HepG2 (cell line): ENCODE data around the gene STX2. TPM values are rescaled to one million over a fixed set of nuclear protein-coding genes. Genes with fewer than 3 reads are reported as not detected.

Source experiments
- BCL6 ChIP-seq: IDR thresholded peaks from 2 replicates; pipeline ENCODE4 v1.6.1; 2016; ENCODE audit warnings: missing genetic modification reagents, missing compliant biosample characterization
- CEBPG ChIP-seq: IDR thresholded peaks from 2 replicates; pipeline ENCODE4 v1.6.1; 2016
- EEA1 ChIP-seq: sonication (generic); formaldehyde crosslinking; IDR thresholded peaks from 2 replicates; pipeline ENCODE4 v1.5.1; 2020; ENCODE audit warnings: mild to moderate bottlenecking, missing genetic modification reagents, borderline replicate concordance
- ETV5 ChIP-seq: IDR thresholded peaks from 2 replicates; pipeline ENCODE4 v1.6.1; 2018; ENCODE audit warnings: missing biosample characterization, missing genetic modification reagents, inconsistent platforms, borderline replicate concordance
- FOXA1 ChIP-seq, 2 experiments: fragments of 450-650 bp in 1 of 2; sonication (generic) in 1 of 2; formaldehyde crosslinking in 1 of 2; IDR thresholded peaks; 2 replicates each; pipeline versions ENCODE4 v1.4.0 to v1.6.1; 2016 to 2020; ENCODE audit warnings: missing genetic modification reagents in 1 of 2
- FOXK1 ChIP-seq: sonication (generic); formaldehyde crosslinking; IDR thresholded peaks from 2 replicates; pipeline ENCODE4 v1.4.0; 2020; ENCODE audit warnings: low read depth, missing genetic modification reagents, borderline replicate concordance
- FOXP4 ChIP-seq: sonication (generic); formaldehyde crosslinking; IDR thresholded peaks from 2 replicates; pipeline ENCODE4 v1.4.0; 2020; ENCODE audit warnings: missing genetic modification reagents
- KDM6A ChIP-seq: IDR thresholded peaks from 2 replicates; pipeline ENCODE4 v1.6.1; 2016; ENCODE audit warnings: low read depth
- MAZ ChIP-seq, 2 experiments: sonication (generic) in 1 of 2; formaldehyde crosslinking in 1 of 2; IDR thresholded peaks; 2 replicates each; pipeline versions ENCODE4 v1.5.0 to v1.6.1; 2012 to 2020; ENCODE audit warnings: low read depth in 2 of 2, mild to moderate bottlenecking in 2 of 2, borderline replicate concordance in 1 of 2, improper control_type of control experiment in 1 of 2, low read length in 1 of 2, missing genetic modification reagents in 1 of 2, moderate library complexity in 1 of 2
- NR3C1 ChIP-seq: sonication (generic); formaldehyde crosslinking; IDR thresholded peaks from 2 replicates; pipeline ENCODE4 v1.4.0; 2020; ENCODE audit warnings: missing genetic modification reagents
- TBX3 ChIP-seq: fragments of 450-650 bp; IDR thresholded peaks from 2 replicates; pipeline ENCODE4 v1.6.1; 2017; ENCODE audit warnings: antibody characterized with exemption, mild to moderate bottlenecking, inconsistent platforms, borderline replicate concordance
- TCF7 ChIP-seq: sonication (generic); IDR thresholded peaks from 2 replicates; pipeline ENCODE4 v1.6.1; 2016; ENCODE audit warnings: antibody characterized with exemption, low read depth
- ZEB1 ChIP-seq: IDR thresholded peaks from 2 replicates; pipeline ENCODE4 v1.6.1; 2012; ENCODE audit warnings: mild to moderate bottlenecking, low read depth, inconsistent platforms; ENCODE audit not compliant: insufficient replicate concordance
- ZNF274 ChIP-seq: sonication (generic); formaldehyde crosslinking; IDR thresholded peaks from 2 replicates; pipeline ENCODE4 v1.5.1; 2020; ENCODE audit warnings: mild to moderate bottlenecking, missing genetic modification reagents
- ZNF331 ChIP-seq: sonication (generic); formaldehyde crosslinking; IDR thresholded peaks from 2 replicates; pipeline ENCODE4 v1.4.0; 2020; ENCODE audit warnings: missing genetic modification reagents
- polyA plus RNA-seq, 8 experiments: library from polyadenylated mRNA; depleted of rRNA in 3 of 8; stranded (reverse) in 7 of 8; unstranded in 1 of 8; fragments of >200 nt; fragmentation: Illumina TruSeq in 4 of 8; extraction: Trizol in 4 of 8; gene quantifications; 2 replicates each; pipeline versions ENCODE4 v1.2.1 to v1.2.3, GENCODE V29; 2011 to 2016; ENCODE audit warnings: low read depth in 4 of 8, missing spikeins in 1 of 8, mixed read lengths in 1 of 8; ENCODE audit not compliant: insufficient read depth in 1 of 8
- total RNA-seq, 5 experiments: library from RNA; depleted of rRNA; stranded (reverse); fragments of >200 nt; fragmentation: Illumina TruSeq; extraction: Trizol; gene quantifications; 2 replicates each; pipeline ENCODE4 v1.2.3, GENCODE V29; 2016; ENCODE audit warnings: low read depth in 1 of 5
- TF ChIP-seq, protein P1 (sequence below): sonication (generic); formaldehyde crosslinking; IDR thresholded peaks from 2 replicates; pipeline ENCODE4 v1.5.0; 2020; ENCODE audit warnings: mild to moderate bottlenecking, missing genetic modification reagents
- TF ChIP-seq, protein P2 (sequence below): sonication (generic); formaldehyde crosslinking; IDR thresholded peaks from 2 replicates; pipeline ENCODE4 v1.4.0; 2020; ENCODE audit warnings: mild to moderate bottlenecking, missing genetic modification reagents
- TF ChIP-seq, protein P3 (sequence below): sonication (generic); formaldehyde crosslinking; IDR thresholded peaks from 2 replicates; pipeline ENCODE4 v1.5.0; 2020; ENCODE audit warnings: missing genetic modification reagents

Gene STX2
- total and polyA plus RNA-seq, 2 of the 13 experiments (the other 11 are each of a cell fraction or from before 2014, with no cell fraction given) = 13.4 to 25.1 TPM

DNA sequence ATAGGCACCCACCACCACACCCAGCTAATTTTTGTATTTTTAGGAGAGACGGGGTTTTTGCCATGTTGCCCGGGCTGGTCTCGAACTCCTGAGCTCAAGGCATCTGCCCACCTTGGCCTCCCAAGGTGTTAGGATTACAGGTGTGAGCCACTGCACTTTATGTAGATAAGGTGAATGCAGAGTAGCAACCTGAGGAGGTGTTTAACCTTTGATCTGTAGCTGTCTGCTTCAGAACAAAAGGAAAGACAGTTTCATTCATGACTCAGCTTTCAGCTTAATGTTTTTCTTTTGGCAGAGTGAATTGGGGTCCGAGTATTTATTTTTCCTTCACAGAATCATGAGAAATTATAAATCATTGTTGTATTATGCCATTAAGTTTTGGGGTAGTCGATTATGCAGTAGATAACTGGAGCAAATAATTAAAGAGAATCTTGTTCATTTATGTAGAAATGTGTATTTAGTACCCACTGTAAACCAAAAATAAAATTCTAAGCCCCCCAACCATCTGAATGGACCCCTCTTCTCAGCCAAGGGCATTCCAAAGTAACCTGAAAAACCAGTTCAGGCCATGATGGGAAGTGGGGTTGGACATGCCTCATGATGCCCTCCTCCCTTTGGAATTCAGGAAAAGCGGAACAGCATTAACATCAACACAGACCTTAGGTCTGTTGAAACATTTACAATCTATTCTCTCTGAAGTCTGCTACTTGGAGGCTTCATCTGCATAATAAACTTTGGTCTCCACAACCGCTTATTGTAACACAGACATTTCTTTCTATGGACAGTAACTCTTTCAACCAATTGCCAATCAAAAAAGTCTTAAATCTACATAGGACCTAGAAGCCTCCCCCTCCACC lies 10.7 kb upstream of the STX2 start (continued):
- TF ChIP-seq, protein P1, sequence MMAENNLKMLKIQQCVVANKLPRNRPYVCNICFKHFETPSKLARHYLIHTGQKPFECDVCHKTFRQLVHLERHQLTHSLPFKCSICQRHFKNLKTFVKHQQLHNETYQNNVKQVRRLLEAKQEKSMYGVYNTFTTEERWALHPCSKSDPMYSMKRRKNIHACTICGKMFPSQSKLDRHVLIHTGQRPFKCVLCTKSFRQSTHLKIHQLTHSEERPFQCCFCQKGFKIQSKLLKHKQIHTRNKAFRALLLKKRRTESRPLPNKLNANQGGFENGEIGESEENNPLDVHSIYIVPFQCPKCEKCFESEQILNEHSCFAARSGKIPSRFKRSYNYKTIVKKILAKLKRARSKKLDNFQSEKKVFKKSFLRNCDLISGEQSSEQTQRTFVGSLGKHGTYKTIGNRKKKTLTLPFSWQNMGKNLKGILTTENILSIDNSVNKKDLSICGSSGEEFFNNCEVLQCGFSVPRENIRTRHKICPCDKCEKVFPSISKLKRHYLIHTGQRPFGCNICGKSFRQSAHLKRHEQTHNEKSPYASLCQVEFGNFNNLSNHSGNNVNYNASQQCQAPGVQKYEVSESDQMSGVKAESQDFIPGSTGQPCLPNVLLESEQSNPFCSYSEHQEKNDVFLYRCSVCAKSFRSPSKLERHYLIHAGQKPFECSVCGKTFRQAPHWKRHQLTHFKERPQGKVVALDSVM (CRISPR knock-in tag) = no peak
- TF ChIP-seq ZNF331 (CRISPR knock-in tag) (0 out of 2 replicates have a peak, but pooled peaks have one; percentile 47), EEA1 (no peak), FOXK1 (0 out of 2 replicates have a peak, but pooled peaks have one; percentile 41), CEBPG (peak; percentile 36; the same call in 1 of the 2 replicates), BCL6 (CRISPR knock-in tag) (0 out of 2 replicates have a peak, but pooled peaks have one; percentile 26), ZNF274 (no peak), MAZ (IDR thresholded peaks at IDR 0.05; ENCODE audit: borderline replicate concordance, low read depth, low read length) (peak; percentile 96), MAZ (CRISPR knock-in tag; IDR thresholded peaks at IDR 0.05; ENCODE audit: low read depth) (no peak), TCF7 (peak; percentile 51; the same call in 1 of the 2 replicates), ZEB1 (peak; percentile 85), ETV5 (CRISPR knock-in tag) (peak; percentile 18; the same call in 1 of the 2 replicates), FOXA1 (IDR thresholded peaks at IDR 0.05) (no peak), FOXA1 (CRISPR knock-in tag; IDR thresholded peaks at IDR 0.05) (0 out of 2 replicates have a peak, but pooled peaks have one; percentile 13), NR3C1 (CRISPR knock-in tag) (no peak), KDM6A (CRISPR knock-in tag) (0 out of 2 replicates have a peak, but pooled peaks have one; percentile 35), TBX3 (peak; percentile 54; the same call in 1 of the 2 replicates), FOXP4 (CRISPR knock-in tag) (peak; percentile 36; the same call in 1 of the 2 replicates)
- TF ChIP-seq, protein P2, sequence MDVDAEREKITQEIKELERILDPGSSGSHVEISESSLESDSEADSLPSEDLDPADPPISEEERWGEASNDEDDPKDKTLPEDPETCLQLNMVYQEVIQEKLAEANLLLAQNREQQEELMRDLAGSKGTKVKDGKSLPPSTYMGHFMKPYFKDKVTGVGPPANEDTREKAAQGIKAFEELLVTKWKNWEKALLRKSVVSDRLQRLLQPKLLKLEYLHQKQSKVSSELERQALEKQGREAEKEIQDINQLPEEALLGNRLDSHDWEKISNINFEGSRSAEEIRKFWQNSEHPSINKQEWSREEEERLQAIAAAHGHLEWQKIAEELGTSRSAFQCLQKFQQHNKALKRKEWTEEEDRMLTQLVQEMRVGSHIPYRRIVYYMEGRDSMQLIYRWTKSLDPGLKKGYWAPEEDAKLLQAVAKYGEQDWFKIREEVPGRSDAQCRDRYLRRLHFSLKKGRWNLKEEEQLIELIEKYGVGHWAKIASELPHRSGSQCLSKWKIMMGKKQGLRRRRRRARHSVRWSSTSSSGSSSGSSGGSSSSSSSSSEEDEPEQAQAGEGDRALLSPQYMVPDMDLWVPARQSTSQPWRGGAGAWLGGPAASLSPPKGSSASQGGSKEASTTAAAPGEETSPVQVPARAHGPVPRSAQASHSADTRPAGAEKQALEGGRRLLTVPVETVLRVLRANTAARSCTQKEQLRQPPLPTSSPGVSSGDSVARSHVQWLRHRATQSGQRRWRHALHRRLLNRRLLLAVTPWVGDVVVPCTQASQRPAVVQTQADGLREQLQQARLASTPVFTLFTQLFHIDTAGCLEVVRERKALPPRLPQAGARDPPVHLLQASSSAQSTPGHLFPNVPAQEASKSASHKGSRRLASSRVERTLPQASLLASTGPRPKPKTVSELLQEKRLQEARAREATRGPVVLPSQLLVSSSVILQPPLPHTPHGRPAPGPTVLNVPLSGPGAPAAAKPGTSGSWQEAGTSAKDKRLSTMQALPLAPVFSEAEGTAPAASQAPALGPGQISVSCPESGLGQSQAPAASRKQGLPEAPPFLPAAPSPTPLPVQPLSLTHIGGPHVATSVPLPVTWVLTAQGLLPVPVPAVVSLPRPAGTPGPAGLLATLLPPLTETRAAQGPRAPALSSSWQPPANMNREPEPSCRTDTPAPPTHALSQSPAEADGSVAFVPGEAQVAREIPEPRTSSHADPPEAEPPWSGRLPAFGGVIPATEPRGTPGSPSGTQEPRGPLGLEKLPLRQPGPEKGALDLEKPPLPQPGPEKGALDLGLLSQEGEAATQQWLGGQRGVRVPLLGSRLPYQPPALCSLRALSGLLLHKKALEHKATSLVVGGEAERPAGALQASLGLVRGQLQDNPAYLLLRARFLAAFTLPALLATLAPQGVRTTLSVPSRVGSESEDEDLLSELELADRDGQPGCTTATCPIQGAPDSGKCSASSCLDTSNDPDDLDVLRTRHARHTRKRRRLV (CRISPR knock-in tag) = peak; percentile 96
- TF ChIP-seq, protein P3, sequence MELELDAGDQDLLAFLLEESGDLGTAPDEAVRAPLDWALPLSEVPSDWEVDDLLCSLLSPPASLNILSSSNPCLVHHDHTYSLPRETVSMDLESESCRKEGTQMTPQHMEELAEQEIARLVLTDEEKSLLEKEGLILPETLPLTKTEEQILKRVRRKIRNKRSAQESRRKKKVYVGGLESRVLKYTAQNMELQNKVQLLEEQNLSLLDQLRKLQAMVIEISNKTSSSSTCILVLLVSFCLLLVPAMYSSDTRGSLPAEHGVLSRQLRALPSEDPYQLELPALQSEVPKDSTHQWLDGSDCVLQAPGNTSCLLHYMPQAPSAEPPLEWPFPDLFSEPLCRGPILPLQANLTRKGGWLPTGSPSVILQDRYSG (CRISPR knock-in tag) = no peak
